Vagina (tissue), 2 donors: Measurements from ENCODE around the gene MRPL3. TPM values are rescaled to one million over a fixed set of nuclear protein-coding genes. Genes with fewer than 3 reads are reported as not detected.

Experiments used
- DNase-seq, 2 donors: peaks; one replicate each; pipeline ENCODE4 v3.0.0-alpha.2; 2017; ENCODE audit errors: extremely low spot score in 2 of 2
- H3K27ac ChIP-seq: fragments of 200-600 bp; sonication (generic); one replicate; pipeline ENCODE4 v1.5.1; 2019
- H3K27me3 ChIP-seq: fragments of 200-600 bp; sonication (generic); one replicate; pipeline ENCODE4 v1.5.1; 2019
- H3K36me3 ChIP-seq, 2 donors: fragments of 200-600 bp; sonication (generic); one replicate each; pipeline ENCODE4 v1.5.1; 2017 to 2019
- H3K4me1 ChIP-seq: fragments of 200-600 bp; sonication (generic); one replicate; pipeline ENCODE4 v1.5.1; 2019
- H3K4me3 ChIP-seq, 2 donors: fragments of 200-600 bp; sonication (generic); 1 replicate in 1 of 2; 2 replicates in 1 of 2; pipeline ENCODE4 v1.5.1; 2016 to 2019
- H3K9me3 ChIP-seq: fragments of 200-600 bp; sonication (generic); one replicate; pipeline ENCODE4 v1.5.1; 2019
- POLR2A ChIP-seq, 2 donors: fragments of 450-650 bp; IDR thresholded peaks; one replicate each; pipeline ENCODE4 v1.6.1; 2017; ENCODE audit warnings: antibody characterized with exemption in 2 of 2, mild to moderate bottlenecking in 2 of 2, moderate library complexity in 2 of 2
- POLR2AphosphoS5 ChIP-seq, 2 donors: sonication (generic); formaldehyde crosslinking; IDR thresholded peaks; one replicate each; pipeline ENCODE4 v1.9.0; 2017; ENCODE audit warnings: antibody characterized with exemption in 2 of 2, mild to moderate bottlenecking in 2 of 2, low read depth in 1 of 2; ENCODE audit not compliant: insufficient read depth in 1 of 2
- intact Hi-C: fragments of 100-400 bp; cut with DNase I; formaldehyde crosslinking; loops from one replicate; pipeline ENCODE4 v1.15.1; 2023
- total RNA-seq: library from RNA; depleted of rRNA; stranded (reverse); fragments of >200 nt; gene quantifications from one replicate; pipeline ENCODE4 v1.2.3, GENCODE V29; 2016
- TF ChIP-seq, protein P1 (sequence below), 3 experiments: fragments of 450-650 bp in 2 of 3; fragments of 200-600 bp in 1 of 3; sonication (generic) in 1 of 3; IDR thresholded peaks; one replicate each; pipeline ENCODE4 v1.5.1; 2017 to 2019; ENCODE audit warnings: antibody characterized with exemption in 3 of 3, mild to moderate bottlenecking in 2 of 3, moderate library complexity in 2 of 3

The MRPL3 gene
- total RNA-seq, 1 donor from 2014 or later, result 52.3 TPM

DNA sequence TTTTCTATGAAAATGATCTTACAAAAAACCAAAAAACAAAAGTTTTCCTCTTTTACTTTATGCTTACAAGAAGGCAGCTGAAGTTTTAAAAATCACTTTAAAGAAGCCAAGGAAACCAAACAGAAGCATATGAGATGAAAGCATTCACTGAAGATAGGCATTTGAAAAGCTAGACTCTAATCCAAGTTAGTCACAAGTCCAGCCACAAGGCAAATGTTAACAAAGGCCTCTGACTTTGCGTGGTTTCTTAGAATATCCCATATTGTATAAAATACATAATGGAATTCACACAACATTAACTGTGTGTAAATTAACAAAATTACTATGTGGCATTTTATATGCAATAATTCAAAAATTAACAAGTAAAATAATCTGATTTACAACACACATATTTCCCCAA is 17.7 kb downstream of the MRPL3 start:
- Histone ChIP-seq H3K27ac (no peak overlapping the region), H3K4me1 (no peaks in the 10 kb centered on the region), H3K36me3 (peaks cover 0 to 34% of the 10 kb centered on the region in 2 donors), H3K9me3 (no peaks in the 10 kb centered on the region), H3K4me3 (no peak overlapping the region), H3K27me3 (no peaks in the 10 kb centered on the region)
- TF ChIP-seq POLR2A (IDR thresholded peaks at IDR 0.05), result no peak
- TF ChIP-seq, protein P1, sequence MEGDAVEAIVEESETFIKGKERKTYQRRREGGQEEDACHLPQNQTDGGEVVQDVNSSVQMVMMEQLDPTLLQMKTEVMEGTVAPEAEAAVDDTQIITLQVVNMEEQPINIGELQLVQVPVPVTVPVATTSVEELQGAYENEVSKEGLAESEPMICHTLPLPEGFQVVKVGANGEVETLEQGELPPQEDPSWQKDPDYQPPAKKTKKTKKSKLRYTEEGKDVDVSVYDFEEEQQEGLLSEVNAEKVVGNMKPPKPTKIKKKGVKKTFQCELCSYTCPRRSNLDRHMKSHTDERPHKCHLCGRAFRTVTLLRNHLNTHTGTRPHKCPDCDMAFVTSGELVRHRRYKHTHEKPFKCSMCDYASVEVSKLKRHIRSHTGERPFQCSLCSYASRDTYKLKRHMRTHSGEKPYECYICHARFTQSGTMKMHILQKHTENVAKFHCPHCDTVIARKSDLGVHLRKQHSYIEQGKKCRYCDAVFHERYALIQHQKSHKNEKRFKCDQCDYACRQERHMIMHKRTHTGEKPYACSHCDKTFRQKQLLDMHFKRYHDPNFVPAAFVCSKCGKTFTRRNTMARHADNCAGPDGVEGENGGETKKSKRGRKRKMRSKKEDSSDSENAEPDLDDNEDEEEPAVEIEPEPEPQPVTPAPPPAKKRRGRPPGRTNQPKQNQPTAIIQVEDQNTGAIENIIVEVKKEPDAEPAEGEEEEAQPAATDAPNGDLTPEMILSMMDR (IDR thresholded peaks at IDR 0.05), result no peak
- TF ChIP-seq POLR2AphosphoS5 (IDR thresholded peaks at IDR 0.05; ENCODE audit: insufficient read depth in 1 of 2, low read depth in 1 of 2), result no peak
- no peak for DNase-seq
- intact Hi-C loops, result loop anchor here (5.0 kb wide), 1 partner anchor 1482 kb away; no protein-coding TSS in a partner anchor

DNA sequence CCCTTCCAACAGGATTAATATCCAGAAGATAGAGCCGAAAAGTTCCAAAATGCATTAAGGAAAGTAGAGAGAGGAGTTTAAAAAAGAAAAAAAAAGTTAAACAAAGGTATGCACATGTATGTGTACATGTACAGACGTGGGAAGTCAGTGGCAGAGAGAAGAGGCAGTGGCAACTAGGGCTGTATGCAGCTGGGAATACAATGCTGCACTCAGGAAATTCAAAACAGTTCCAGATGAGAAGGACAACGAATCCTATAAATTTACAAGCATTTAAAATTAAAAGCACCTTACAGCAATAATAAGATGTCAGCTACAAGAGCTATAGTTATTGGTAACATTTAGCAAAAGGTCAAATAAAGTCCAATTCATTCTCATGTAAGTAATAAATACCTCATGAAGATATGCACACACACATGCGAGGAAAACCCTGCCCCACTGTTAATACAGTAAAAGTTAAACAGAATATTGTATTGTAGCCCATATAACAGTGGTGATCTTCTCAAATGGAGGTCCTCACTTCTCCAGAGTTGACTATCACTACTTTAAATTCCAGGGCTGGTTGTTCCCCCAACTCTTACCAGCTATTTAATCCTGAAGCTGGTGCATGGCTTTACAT is 18.2 kb downstream of the MRPL3 start:
- Histone ChIP-seq H3K9me3 (no peaks in the 10 kb centered on the region), H3K36me3 (peaks cover 0 to 38% of the 10 kb centered on the region in 2 donors), H3K4me3 (no peak overlapping the region), H3K27ac (no peak overlapping the region), H3K4me1 (no peaks in the 10 kb centered on the region), H3K27me3 (no peaks in the 10 kb centered on the region)
- DNase-seq, result no peak
- TF ChIP-seq POLR2AphosphoS5 (IDR thresholded peaks at IDR 0.05; ENCODE audit: insufficient read depth in 1 of 2, low read depth in 1 of 2) (no peak), POLR2A (IDR thresholded peaks at IDR 0.05) (no peak)
- intact Hi-C loops, result loop anchor here (5.0 kb wide), 1 partner anchor 1483 kb away; no protein-coding TSS in a partner anchor

DNA sequence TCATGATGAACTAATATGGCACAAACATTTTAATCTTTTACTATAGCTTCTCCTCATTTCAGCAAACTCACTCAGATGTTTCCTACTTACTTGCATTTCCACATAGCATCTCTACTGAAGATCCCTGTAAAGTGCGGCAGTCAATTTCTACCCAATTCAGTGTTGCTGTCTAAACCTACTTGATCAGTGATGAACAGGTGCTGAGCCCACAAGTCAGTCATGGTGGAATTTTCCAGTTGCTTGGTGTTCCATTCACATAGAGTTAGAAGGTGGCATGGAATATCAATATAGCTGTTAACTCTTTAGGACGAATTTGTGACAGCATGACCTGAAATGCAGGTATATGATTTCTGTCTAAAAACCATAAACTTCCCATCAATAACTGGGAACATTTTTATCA is 22.7 kb downstream of the MRPL3 start:
- intact Hi-C loops, result no loop called here
- DNase-seq, result no peak
- Histone ChIP-seq H3K27ac (no peak overlapping the region), H3K4me1 (no peaks in the 10 kb centered on the region), H3K4me3 (no peak overlapping the region), H3K27me3 (no peaks in the 10 kb centered on the region), H3K9me3 (no peaks in the 10 kb centered on the region), H3K36me3 (peaks cover 0 to 22% of the 10 kb centered on the region in 2 donors)
- TF ChIP-seq, protein P1 (IDR thresholded peaks at IDR 0.05), result no peak
- TF ChIP-seq POLR2A (IDR thresholded peaks at IDR 0.05) (no peak), POLR2AphosphoS5 (IDR thresholded peaks at IDR 0.05; ENCODE audit: insufficient read depth in 1 of 2, low read depth in 1 of 2) (no peak)

DNA sequence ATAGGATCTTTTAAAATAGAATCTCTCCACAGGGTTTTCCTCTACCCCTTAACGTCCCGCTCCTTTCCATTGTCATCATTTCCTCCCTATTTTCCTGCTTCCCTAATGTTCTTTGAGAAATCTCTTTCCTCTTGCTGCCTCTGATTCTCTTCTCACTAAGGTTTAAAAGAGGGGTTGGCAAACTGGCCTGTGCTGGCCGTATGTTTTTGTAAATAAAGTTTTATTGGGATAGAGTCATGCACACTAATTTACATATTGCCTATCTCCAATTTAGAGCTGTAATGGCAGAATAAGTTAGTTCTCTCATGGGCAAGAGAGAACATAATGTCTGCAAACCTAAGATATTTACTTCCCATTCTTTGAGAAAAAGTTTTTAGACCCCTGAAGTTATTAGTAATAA is 25.0 kb downstream of the MRPL3 start:
- TF ChIP-seq POLR2AphosphoS5 (IDR thresholded peaks at IDR 0.05; ENCODE audit: insufficient read depth in 1 of 2, low read depth in 1 of 2) (no peak), POLR2A (IDR thresholded peaks at IDR 0.05) (no peak)
- TF ChIP-seq, protein P1 (IDR thresholded peaks at IDR 0.05), result no peak
- H3K36me3 ChIP-seq, result peaks cover 0 to 10% of the 10 kb centered on the region in 2 donors
- H3K4me3 ChIP-seq, result no peak overlapping the region
- no peaks in the 10 kb centered on the region for H3K4me1 ChIP-seq
- no peaks in the 10 kb centered on the region for H3K9me3 ChIP-seq
- H3K27ac ChIP-seq, result no peak overlapping the region
- no peak for DNase-seq
- H3K27me3 ChIP-seq, result no peaks in the 10 kb centered on the region
- intact Hi-C loops, result no loop called here

DNA sequence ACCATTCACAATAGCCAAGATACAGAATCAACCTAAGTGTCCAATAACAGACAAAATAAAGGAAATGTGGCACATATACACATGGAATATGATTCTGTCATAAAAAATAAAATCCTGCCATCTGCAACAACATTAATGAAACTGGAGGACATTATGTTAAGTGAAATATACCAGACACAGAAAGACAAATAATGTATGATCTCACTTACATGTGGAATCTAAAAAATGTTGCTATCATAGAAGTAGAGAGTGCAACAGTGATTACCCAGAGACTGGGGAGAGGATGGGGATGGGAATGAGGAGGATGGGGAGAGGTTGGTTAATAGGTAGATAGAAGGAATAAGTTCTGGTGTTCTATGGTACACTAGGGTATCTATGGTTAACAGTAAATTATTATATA is 28.7 kb downstream of the MRPL3 start:
- TF ChIP-seq, protein P1 (IDR thresholded peaks at IDR 0.05), result no peak
- TF ChIP-seq POLR2AphosphoS5 (IDR thresholded peaks at IDR 0.05; ENCODE audit: insufficient read depth in 1 of 2, low read depth in 1 of 2) (no peak), POLR2A (IDR thresholded peaks at IDR 0.05) (no peak)
- intact Hi-C loops, result no loop called here
- Histone ChIP-seq H3K36me3 (peaks cover 0 to 18% of the 10 kb centered on the region in 2 donors), H3K4me3 (no peak overlapping the region), H3K4me1 (no peaks in the 10 kb centered on the region), H3K9me3 (no peaks in the 10 kb centered on the region), H3K27ac (no peak overlapping the region), H3K27me3 (no peaks in the 10 kb centered on the region)
- DNase-seq, result no peak
